H9 (cell line): Measurements from ENCODE around the gene DVL3. TPM values are rescaled to one million over a fixed set of nuclear protein-coding genes. Genes with fewer than 3 reads are reported as not detected.
A peak's percentile ranks its signal among the peaks of the same experiment; 100 is the strongest.

Experiments used
- DNase-seq: peaks from one replicate; pipeline ENCODE4 v3.0.0-alpha.2; 2017
- H2AFZ ChIP-seq: one replicate; pipeline ENCODE4 v1.6.1; 2013; ENCODE audit warnings: mild to moderate bottlenecking, low read length, control low read depth, moderate library complexity
- H2AK5ac ChIP-seq: 2 replicates; pipeline ENCODE4 v1.6.1; 2013; ENCODE audit warnings: low read length, control low read depth, mixed read lengths; ENCODE audit not compliant: insufficient read length
- H2BK120ac ChIP-seq: one replicate; pipeline ENCODE4 v1.6.1; 2013; ENCODE audit warnings: low read depth, mild to moderate bottlenecking, low read length, control low read depth, inconsistent platforms; ENCODE audit not compliant: poor library complexity, severe bottlenecking
- H2BK12ac ChIP-seq: 2 replicates; pipeline ENCODE4 v1.6.1; 2013; ENCODE audit warnings: low read length, control low read depth, mixed read lengths, low read depth; ENCODE audit not compliant: insufficient read length
- H2BK15ac ChIP-seq: 2 replicates; pipeline ENCODE4 v1.6.1; 2013; ENCODE audit warnings: low read depth, low read length, control low read depth
- H2BK20ac ChIP-seq: one replicate; pipeline ENCODE4 v1.6.1; 2013; ENCODE audit warnings: low read depth, mild to moderate bottlenecking, low read length, control low read depth, inconsistent platforms; ENCODE audit not compliant: poor library complexity, severe bottlenecking
- H2BK5ac ChIP-seq: 2 replicates; pipeline ENCODE4 v1.6.1; 2013; ENCODE audit warnings: low read length, control low read depth, mixed read lengths; ENCODE audit not compliant: insufficient read length
- H3K14ac ChIP-seq: 2 replicates; pipeline ENCODE4 v1.6.1; 2013; ENCODE audit warnings: low read length, control low read depth; ENCODE audit not compliant: insufficient read depth
- H3K18ac ChIP-seq: 2 replicates; pipeline ENCODE4 v1.6.1; 2013; ENCODE audit warnings: low read depth, mild to moderate bottlenecking, mixed read lengths, low read length, control low read depth; ENCODE audit not compliant: insufficient read length
- H3K23ac ChIP-seq: 2 replicates; pipeline ENCODE4 v1.6.1; 2013; ENCODE audit warnings: low read length, control low read depth, mixed read lengths, low read depth; ENCODE audit not compliant: insufficient read length
- H3K23me2 ChIP-seq: 2 replicates; pipeline ENCODE4 v1.6.1; 2013; ENCODE audit warnings: low read depth, mild to moderate bottlenecking, mixed read lengths, low read length, control low read depth; ENCODE audit not compliant: insufficient read length, poor library complexity, severe bottlenecking
- H3K27ac ChIP-seq: 2 replicates; pipeline ENCODE4 v1.5.1; 2013; ENCODE audit warnings: low read length, control low read depth, mixed read lengths, low read depth; ENCODE audit not compliant: insufficient read length
- H3K27me3 ChIP-seq: 2 replicates; pipeline ENCODE4 v1.6.1; 2013; ENCODE audit warnings: low read length, control low read depth, inconsistent platforms; ENCODE audit not compliant: insufficient read depth
- H3K4ac ChIP-seq: 2 replicates; pipeline ENCODE4 v1.6.1; 2013; ENCODE audit warnings: low read depth, mild to moderate bottlenecking, control low read depth, inconsistent platforms, low read length, moderate library complexity
- H3K4me1 ChIP-seq: 2 replicates; pipeline ENCODE4 v1.6.1; 2013; ENCODE audit warnings: low read length, control low read depth, inconsistent platforms; ENCODE audit not compliant: insufficient read depth
- H3K4me2 ChIP-seq: 2 replicates; pipeline ENCODE4 v1.6.1; 2013; ENCODE audit warnings: low read length, control low read depth, mixed read lengths; ENCODE audit not compliant: insufficient read length, insufficient read depth
- H3K56ac ChIP-seq: 2 replicates; pipeline ENCODE4 v1.6.1; 2013; ENCODE audit warnings: low read depth, mild to moderate bottlenecking, mixed read lengths, low read length, control low read depth; ENCODE audit not compliant: insufficient read length
- H3K79me1 ChIP-seq: 2 replicates; pipeline ENCODE4 v1.6.1; 2013; ENCODE audit warnings: low read depth, mild to moderate bottlenecking, moderate library complexity, low read length, control low read depth, inconsistent platforms; ENCODE audit not compliant: insufficient read depth, poor library complexity, severe bottlenecking
- H3K79me2 ChIP-seq: 2 replicates; pipeline ENCODE4 v1.6.1; 2013; ENCODE audit warnings: low read length, control low read depth, inconsistent platforms; ENCODE audit not compliant: insufficient read depth
- H3K9ac ChIP-seq: 2 replicates; pipeline ENCODE4 v1.6.1; 2013; ENCODE audit warnings: low read length, control low read depth, mixed read lengths; ENCODE audit not compliant: insufficient read length; ENCODE audit errors: extremely low read depth
- H3K9me3 ChIP-seq: one replicate; pipeline ENCODE4 v1.6.1; 2013; ENCODE audit warnings: low read depth, low read length, inconsistent platforms; ENCODE audit not compliant: control insufficient read depth
- H3T11ph ChIP-seq: one replicate; pipeline ENCODE4 v1.6.1; 2013; ENCODE audit warnings: mild to moderate bottlenecking, low read length, control low read depth, inconsistent platforms
- H4K20me1 ChIP-seq: one replicate; pipeline ENCODE4 v1.6.1; 2013; ENCODE audit not compliant: control insufficient read depth, insufficient read length, insufficient read depth
- H4K5ac ChIP-seq: 2 replicates; pipeline ENCODE4 v1.6.1; 2013; ENCODE audit warnings: low read depth, mild to moderate bottlenecking, mixed read lengths, low read length, control low read depth; ENCODE audit not compliant: insufficient read length
- H4K8ac ChIP-seq: replicated peaks from 2 replicates; pipeline ENCODE4 v1.6.1; 2013; ENCODE audit warnings: low read length, control low read depth, mixed read lengths, low read depth; ENCODE audit not compliant: insufficient read length
- H4K91ac ChIP-seq: 2 replicates; pipeline ENCODE4 v1.6.1; 2013; ENCODE audit warnings: low read depth, mild to moderate bottlenecking, moderate library complexity, mixed read lengths, low read length, control low read depth; ENCODE audit not compliant: insufficient read length
- H3K27ac Mint-ChIP-seq, 3 experiments: 2 replicates in 2 of 3; 3 replicates in 1 of 3; pipeline ENCODE4 v1.8.0; 2020 to 2021; ENCODE audit warnings: mixed read lengths in 3 of 3, mild to moderate bottlenecking in 1 of 3, moderate library complexity in 1 of 3
- H3K27me3 Mint-ChIP-seq: 2 replicates; pipeline ENCODE4 v1.8.0; 2021; ENCODE audit warnings: low read depth, mild to moderate bottlenecking, moderate library complexity, mixed read lengths
- H3K36me3 Mint-ChIP-seq, 3 experiments: 2 replicates in 2 of 3; 3 replicates in 1 of 3; pipeline ENCODE4 v1.8.0; 2020 to 2021; ENCODE audit warnings: low read depth in 3 of 3, mixed read lengths in 3 of 3; ENCODE audit not compliant: insufficient read depth in 1 of 3
- H3K4me1 Mint-ChIP-seq, 2 experiments: 2 replicates each; pipeline ENCODE4 v1.8.0; 2020; ENCODE audit warnings: mixed read lengths in 2 of 2
- H3K4me3 Mint-ChIP-seq, 2 experiments: 2 replicates in 1 of 2; 3 replicates in 1 of 2; pipeline ENCODE4 v1.8.0; 2020 to 2021; ENCODE audit warnings: mild to moderate bottlenecking in 2 of 2, mixed read lengths in 2 of 2, moderate library complexity in 1 of 2
- H3K9me3 Mint-ChIP-seq, 2 experiments: 2 replicates in 1 of 2; 3 replicates in 1 of 2; pipeline ENCODE4 v1.8.0; 2020; ENCODE audit warnings: mild to moderate bottlenecking in 2 of 2, mixed read lengths in 2 of 2, moderate library complexity in 1 of 2
- WGBS: extraction: QIAGEN DNeasy Blood & Tissue Kit; methylation state at CpG from one replicate; pipeline ENCODE4 v1.1.7; 2013; ENCODE audit warnings: missing lambda C conversion rate, low lambda C conversion rate, mixed read lengths; ENCODE audit not compliant: insufficient read length; ENCODE audit errors: extremely low coverage; 5-methylcytosine and 5-hydroxymethylcytosine counted together
- total RNA-seq: library from RNA; stranded (reverse); gene quantifications from 2 replicates; pipeline ENCODE4 v1.2.1, GENCODE V29; 2021
- TF ChIP-seq, protein P1 (sequence below): fragments of 200-600 bp; sonication (generic); conservative IDR thresholded peaks from 3 replicates; pipeline ENCODE4 v1.8.0; 2021; ENCODE audit warnings: antibody characterized with exemption, mild to moderate bottlenecking

DVL3 gene
- total RNA-seq, 1 experiment from 2014 or later: 64.7 TPM

- no peak within 1 kb of the TSS for H3K23ac ChIP-seq
- no peak within 1 kb of the TSS for H3K56ac ChIP-seq
- TF ChIP-seq, protein P1, sequence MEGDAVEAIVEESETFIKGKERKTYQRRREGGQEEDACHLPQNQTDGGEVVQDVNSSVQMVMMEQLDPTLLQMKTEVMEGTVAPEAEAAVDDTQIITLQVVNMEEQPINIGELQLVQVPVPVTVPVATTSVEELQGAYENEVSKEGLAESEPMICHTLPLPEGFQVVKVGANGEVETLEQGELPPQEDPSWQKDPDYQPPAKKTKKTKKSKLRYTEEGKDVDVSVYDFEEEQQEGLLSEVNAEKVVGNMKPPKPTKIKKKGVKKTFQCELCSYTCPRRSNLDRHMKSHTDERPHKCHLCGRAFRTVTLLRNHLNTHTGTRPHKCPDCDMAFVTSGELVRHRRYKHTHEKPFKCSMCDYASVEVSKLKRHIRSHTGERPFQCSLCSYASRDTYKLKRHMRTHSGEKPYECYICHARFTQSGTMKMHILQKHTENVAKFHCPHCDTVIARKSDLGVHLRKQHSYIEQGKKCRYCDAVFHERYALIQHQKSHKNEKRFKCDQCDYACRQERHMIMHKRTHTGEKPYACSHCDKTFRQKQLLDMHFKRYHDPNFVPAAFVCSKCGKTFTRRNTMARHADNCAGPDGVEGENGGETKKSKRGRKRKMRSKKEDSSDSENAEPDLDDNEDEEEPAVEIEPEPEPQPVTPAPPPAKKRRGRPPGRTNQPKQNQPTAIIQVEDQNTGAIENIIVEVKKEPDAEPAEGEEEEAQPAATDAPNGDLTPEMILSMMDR: peak; percentile 36; the same call in 2 of the 3 replicates
- peak within 1 kb of the TSS; percentile 65 for H3K9ac ChIP-seq
- no peaks in the 10 kb centered on the region; the same call in 1 of the 2 replicates for H3K27me3 Mint-ChIP-seq
- no peaks in the 10 kb centered on the region for H3K27me3 ChIP-seq
- no peak within 1 kb of the TSS for H2BK20ac ChIP-seq
- no peaks in the 10 kb centered on the region for H3K9me3 ChIP-seq
- H2BK12ac ChIP-seq: no peak within 1 kb of the TSS
- peak within 1 kb of the TSS; percentile 92 to 97 for H3K4me3 Mint-ChIP-seq
- peaks cover 13% of the 10 kb centered on the region for H3K23me2 ChIP-seq
- H2AK5ac ChIP-seq: no peak within 1 kb of the TSS
- peak; percentile 91 for DNase-seq
- no peak within 1 kb of the TSS for H2BK15ac ChIP-seq
- H4K5ac ChIP-seq: no peak within 1 kb of the TSS
- no peaks in the 10 kb centered on the region for H3K79me1 ChIP-seq
- no peak within 1 kb of the TSS for H4K8ac ChIP-seq
- H3K14ac ChIP-seq: peak within 1 kb of the TSS; percentile 54; the same call in 1 of the 2 replicates
- no peak within 1 kb of the TSS for H3K27ac ChIP-seq
- H4K91ac ChIP-seq: no peak within 1 kb of the TSS
- no peaks in the 10 kb centered on the region for H3K9me3 Mint-ChIP-seq
- H3K4me2 ChIP-seq: peak within 1 kb of the TSS; percentile 98
- peak within 1 kb of the TSS; percentile 82 to 95 (median 91); a peak in 6 of 7 replicates for H3K27ac Mint-ChIP-seq
- no peaks in the 10 kb centered on the region for H4K20me1 ChIP-seq
- no peak within 1 kb of the TSS for H2AFZ ChIP-seq
- H3K79me2 ChIP-seq: no peaks in the 10 kb centered on the region; the same call in 1 of the 2 replicates
- H3K4me1 Mint-ChIP-seq: peaks cover 23 to 25% of the 10 kb centered on the region in 2 experiments
- no peak within 1 kb of the TSS for H2BK120ac ChIP-seq
- no peaks in the 10 kb centered on the region for H3K4me1 ChIP-seq
- no peak within 1 kb of the TSS for H3T11ph ChIP-seq
- peaks cover 1 to 17% (median 12%) of the 10 kb centered on the region in 3 experiments; a peak in 6 of 7 replicates for H3K36me3 Mint-ChIP-seq
- no peak within 1 kb of the TSS for H3K18ac ChIP-seq
- H2BK5ac ChIP-seq: no peak within 1 kb of the TSS
- H3K4ac ChIP-seq: no peak within 1 kb of the TSS
- no CpG with 5 or more reads among the region's 56 CpGs for WGBS
Observed at GRCh38 chr3:184135149-184135910, 19.8 kb upstream of the DVL3 start, which contains the start of gene EIF2B5. TSS of gene EIF2B5 (plus strand) at chr3:184135358. CDS start at chr3:184135386, 28 bp downstream.
